SU-DHL-6 (cell line): Measurements from ENCODE around the gene CDPF1.

Experiments
- EZH2phosphoT487 ChIP-seq: fragments of 200-600 bp; sonication (generic), shearing (Covaris generic); conservative IDR thresholded peaks from 2 replicates; pipeline ENCODE4 v1.6.1; 2018; ENCODE audit warnings: mild to moderate bottlenecking, antibody characterized with exemption, low read length, moderate library complexity, mixed read lengths
- TF ChIP-seq, protein P1 (sequence below): fragments of 200-600 bp; sonication (generic); IDR thresholded peaks from one replicate; pipeline ENCODE4 v1.5.1; 2017; ENCODE audit warnings: antibody characterized with exemption, mild to moderate bottlenecking, low read length, moderate library complexity; ENCODE audit not compliant: insufficient read depth, poor library complexity, severe bottlenecking

DNA sequence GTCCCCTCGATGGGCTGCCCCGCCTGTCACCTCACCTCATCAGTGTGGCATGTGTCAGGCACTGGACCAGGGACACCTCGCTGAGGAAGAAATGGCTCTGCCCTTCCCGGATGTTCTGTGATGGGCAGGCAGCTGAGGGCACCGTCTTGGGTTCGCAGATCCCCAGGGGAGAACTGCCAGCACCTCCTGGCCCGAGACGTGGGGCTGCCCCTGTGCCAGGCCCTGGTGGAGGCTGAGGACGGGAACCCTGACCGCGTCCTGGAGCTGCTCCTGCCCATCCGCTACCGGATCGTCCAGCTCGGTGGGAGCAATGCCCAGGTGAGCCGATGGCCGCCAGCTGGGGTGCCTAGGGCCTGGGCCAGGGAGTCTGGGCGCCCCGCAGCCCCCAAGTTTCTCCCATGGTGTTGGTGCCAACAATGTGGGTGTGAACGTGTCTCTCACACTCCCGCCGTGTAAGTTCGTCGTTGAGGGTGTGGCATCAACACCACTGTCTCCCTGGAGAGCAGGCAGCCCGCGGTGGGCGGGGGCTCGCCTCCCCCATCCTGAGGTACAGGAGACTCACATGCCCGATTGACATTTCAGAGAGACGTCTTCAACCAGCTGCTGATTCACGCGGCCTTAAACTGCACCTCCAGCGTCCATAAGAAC, 39.3 kb upstream of the CDPF1 start:
- TF ChIP-seq, protein P1, sequence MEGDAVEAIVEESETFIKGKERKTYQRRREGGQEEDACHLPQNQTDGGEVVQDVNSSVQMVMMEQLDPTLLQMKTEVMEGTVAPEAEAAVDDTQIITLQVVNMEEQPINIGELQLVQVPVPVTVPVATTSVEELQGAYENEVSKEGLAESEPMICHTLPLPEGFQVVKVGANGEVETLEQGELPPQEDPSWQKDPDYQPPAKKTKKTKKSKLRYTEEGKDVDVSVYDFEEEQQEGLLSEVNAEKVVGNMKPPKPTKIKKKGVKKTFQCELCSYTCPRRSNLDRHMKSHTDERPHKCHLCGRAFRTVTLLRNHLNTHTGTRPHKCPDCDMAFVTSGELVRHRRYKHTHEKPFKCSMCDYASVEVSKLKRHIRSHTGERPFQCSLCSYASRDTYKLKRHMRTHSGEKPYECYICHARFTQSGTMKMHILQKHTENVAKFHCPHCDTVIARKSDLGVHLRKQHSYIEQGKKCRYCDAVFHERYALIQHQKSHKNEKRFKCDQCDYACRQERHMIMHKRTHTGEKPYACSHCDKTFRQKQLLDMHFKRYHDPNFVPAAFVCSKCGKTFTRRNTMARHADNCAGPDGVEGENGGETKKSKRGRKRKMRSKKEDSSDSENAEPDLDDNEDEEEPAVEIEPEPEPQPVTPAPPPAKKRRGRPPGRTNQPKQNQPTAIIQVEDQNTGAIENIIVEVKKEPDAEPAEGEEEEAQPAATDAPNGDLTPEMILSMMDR, result no peak
- TF ChIP-seq EZH2phosphoT487, result no peak
